ENCODE measurements around the gene KAZN.

GRCh38 chr1:15002325-15002724, 403.8 kb downstream of the KAZN start:
- TF ChIP-seq CTCF (conservative IDR thresholded peaks at IDR 0.05) = no peak
- no peak for TF ChIP-seq EZH2 (IDR thresholded peaks at IDR 0.05; ENCODE audit: low read depth)
